HEK293 (cell line): ENCODE data around the gene RPL22.
A peak's percentile ranks its signal among the peaks of the same experiment; 100 is the strongest.

ENCODE experiments used
- CTCF ChIA-PET: fragments of 350-600 bp; formaldehyde crosslinking; extraction: SDS; loops from one replicate; lab custom pipeline; 2021; ENCODE audit warnings: antibody characterized with exemption; lab: Yijun Ruan, JAX
- POLR2A ChIA-PET: fragments of 300-600 bp; formaldehyde crosslinking; extraction: SDS; loops from one replicate; lab custom pipeline; 2020; ENCODE audit warnings: antibody characterized with exemption, inconsistent platforms; lab: Yijun Ruan, JAX
- H3K27ac ChIP-seq: fragments of 200-500 bp; sonication (Bioruptor generic); 2 replicates; pipeline ENCODE4 v1.5.1; 2014; ENCODE audit warnings: low read depth, low read length, control low read depth, inconsistent platforms; ENCODE audit errors: extremely low read depth
- H3K36me3 ChIP-seq, 2 experiments: fragments of 200-500 bp in 1 of 2; sonication (Bioruptor generic) in 1 of 2; 1 replicate in 1 of 2; 2 replicates in 1 of 2; pipeline ENCODE4 v1.5.1; 2014 to 2017; ENCODE audit warnings: inconsistent platforms in 2 of 2, low read length in 2 of 2; ENCODE audit not compliant: control insufficient read depth in 2 of 2, insufficient read depth in 1 of 2
- H3K4me1 ChIP-seq: fragments of 200-500 bp; sonication (Bioruptor generic); 2 replicates; pipeline ENCODE4 v1.5.1; 2014; ENCODE audit warnings: mild to moderate bottlenecking, low read length, inconsistent platforms; ENCODE audit not compliant: control insufficient read depth, insufficient read depth
- H3K4me3 ChIP-seq: 2 replicates; pipeline ENCODE4 v1.5.1; 2011; ENCODE audit warnings: low read depth, mild to moderate bottlenecking, control low read depth, low read length, moderate library complexity
- H3K9me3 ChIP-seq: fragments of 200-500 bp; sonication (Bioruptor generic); 2 replicates; pipeline ENCODE4 v1.5.1; 2014; ENCODE audit warnings: low read depth, low read length, inconsistent platforms; ENCODE audit not compliant: control insufficient read depth, insufficient read depth
- CTCF ChIP-seq: fragments of 450-650 bp; formaldehyde crosslinking; IDR thresholded peaks from 2 replicates; pipeline ENCODE4 v1.5.1; 2016; ENCODE audit warnings: missing biosample characterization, missing genetic modification characterization
- EGR2 ChIP-seq: fragments of 450-650 bp; formaldehyde crosslinking; IDR thresholded peaks from 2 replicates; pipeline ENCODE4 v1.5.1; 2016; ENCODE audit warnings: low read depth, missing biosample characterization, missing genetic modification characterization
- FEZF1 ChIP-seq: fragments of 450-650 bp; formaldehyde crosslinking; IDR thresholded peaks from 2 replicates; pipeline ENCODE4 v1.5.1; 2016; ENCODE audit warnings: missing biosample characterization, missing genetic modification characterization
- KLF1 ChIP-seq: fragments of 450-650 bp; formaldehyde crosslinking; IDR thresholded peaks from 2 replicates; pipeline ENCODE4 v1.5.1; 2016; ENCODE audit warnings: missing biosample characterization, missing genetic modification characterization
- KLF17 ChIP-seq: fragments of 450-650 bp; formaldehyde crosslinking; IDR thresholded peaks from 2 replicates; pipeline ENCODE4 v1.5.1; 2016; ENCODE audit warnings: missing biosample characterization, missing genetic modification characterization
- KLF8 ChIP-seq: fragments of 450-650 bp; formaldehyde crosslinking; IDR thresholded peaks from 2 replicates; pipeline ENCODE4 v1.5.1; 2016; ENCODE audit warnings: missing biosample characterization, missing genetic modification characterization
- MYNN ChIP-seq: fragments of 450-650 bp; formaldehyde crosslinking; IDR thresholded peaks from 2 replicates; pipeline ENCODE4 v1.5.1; 2016; ENCODE audit warnings: missing biosample characterization, missing genetic modification characterization, borderline replicate concordance
- OSR2 ChIP-seq: fragments of 450-650 bp; formaldehyde crosslinking; IDR thresholded peaks from 2 replicates; pipeline ENCODE4 v1.5.1; 2016; ENCODE audit warnings: missing biosample characterization, missing genetic modification characterization
- PRDM10 ChIP-seq: fragments of 450-650 bp; formaldehyde crosslinking; IDR thresholded peaks from 2 replicates; pipeline ENCODE4 v1.5.1; 2016; ENCODE audit warnings: missing biosample characterization, missing genetic modification characterization
- SETDB1 ChIP-seq: IDR thresholded peaks from one replicate; pipeline ENCODE4 v1.6.1; 2017; ENCODE audit warnings: mild to moderate bottlenecking, low read length, moderate library complexity, mixed read lengths; ENCODE audit not compliant: insufficient read length
- SP3 ChIP-seq: fragments of 450-650 bp; formaldehyde crosslinking; IDR thresholded peaks from 2 replicates; pipeline ENCODE4 v1.5.1; 2016; ENCODE audit warnings: missing biosample characterization, missing genetic modification characterization
- ZBTB17 ChIP-seq: fragments of 450-650 bp; formaldehyde crosslinking; IDR thresholded peaks from 2 replicates; pipeline ENCODE4 v1.5.1; 2016; ENCODE audit warnings: missing biosample characterization, missing genetic modification characterization
- ZBTB48 ChIP-seq: fragments of 450-650 bp; formaldehyde crosslinking; IDR thresholded peaks from 2 replicates; pipeline ENCODE4 v1.5.1; 2016; ENCODE audit warnings: missing biosample characterization, missing genetic modification characterization
- ZNF248 ChIP-seq: fragments of 450-650 bp; formaldehyde crosslinking; IDR thresholded peaks from 2 replicates; pipeline ENCODE4 v1.5.1; 2017; ENCODE audit warnings: missing biosample characterization, missing genetic modification characterization
- ZNF335 ChIP-seq: fragments of 450-650 bp; formaldehyde crosslinking; conservative IDR thresholded peaks from 2 replicates; pipeline ENCODE4 v1.5.1; 2016; ENCODE audit warnings: missing biosample characterization, missing genetic modification characterization
- ZNF354C ChIP-seq: fragments of 450-650 bp; formaldehyde crosslinking; IDR thresholded peaks from 2 replicates; pipeline ENCODE4 v1.5.1; 2016; ENCODE audit warnings: missing biosample characterization, missing genetic modification characterization, low read depth, borderline replicate concordance
- ZNF398 ChIP-seq: fragments of 450-650 bp; formaldehyde crosslinking; IDR thresholded peaks from 2 replicates; pipeline ENCODE4 v1.5.1; 2017; ENCODE audit warnings: missing biosample characterization, missing genetic modification characterization
- ZNF585B ChIP-seq: fragments of 450-650 bp; formaldehyde crosslinking; IDR thresholded peaks from 2 replicates; pipeline ENCODE4 v1.5.1; 2016; ENCODE audit warnings: missing biosample characterization, missing genetic modification characterization
- ZNF600 ChIP-seq: fragments of 450-650 bp; formaldehyde crosslinking; IDR thresholded peaks from 2 replicates; pipeline ENCODE4 v1.5.1; 2016; ENCODE audit warnings: missing biosample characterization, missing genetic modification characterization
- ZNF610 ChIP-seq: fragments of 450-650 bp; formaldehyde crosslinking; IDR thresholded peaks from 2 replicates; pipeline ENCODE4 v1.5.1; 2016; ENCODE audit warnings: missing biosample characterization, missing genetic modification characterization, borderline replicate concordance
- ZNF623 ChIP-seq: fragments of 450-650 bp; formaldehyde crosslinking; IDR thresholded peaks from 2 replicates; pipeline ENCODE4 v1.5.1; 2016; ENCODE audit warnings: missing biosample characterization, missing genetic modification characterization
- ZNF645 ChIP-seq: fragments of 450-650 bp; formaldehyde crosslinking; IDR thresholded peaks from 2 replicates; pipeline ENCODE4; 2016; ENCODE audit warnings: missing biosample characterization, missing genetic modification characterization
- ZNF692 ChIP-seq: fragments of 450-650 bp; formaldehyde crosslinking; IDR thresholded peaks from 2 replicates; pipeline ENCODE4 v1.5.1; 2016; ENCODE audit warnings: missing biosample characterization, missing genetic modification characterization
- ZNF747 ChIP-seq: fragments of 450-650 bp; formaldehyde crosslinking; IDR thresholded peaks from 2 replicates; pipeline ENCODE4 v1.5.1; 2016; ENCODE audit warnings: missing biosample characterization, missing genetic modification characterization
- ZSCAN16 ChIP-seq: fragments of 450-650 bp; formaldehyde crosslinking; IDR thresholded peaks from 2 replicates; pipeline ENCODE4 v1.5.1; 2016; ENCODE audit warnings: missing biosample characterization, missing genetic modification characterization
- ZXDB ChIP-seq: fragments of 450-650 bp; formaldehyde crosslinking; IDR thresholded peaks from 2 replicates; pipeline ENCODE4 v1.5.1; 2016; ENCODE audit warnings: missing biosample characterization, missing genetic modification characterization

The RPL22 gene

GRCh38 chr1:6148497-6149241, 50.7 kb downstream of the RPL22 start:
- Histone ChIP-seq H3K4me3 (0 out of 2 replicates have a peak overlapping the region, but pooled peaks have one; percentile 13), H3K36me3 (no peaks in the 10 kb centered on the region), H3K27ac (no peak overlapping the region; the same call in 1 of the 2 replicates), H3K4me1 (no peaks in the 10 kb centered on the region; the same call in 1 of the 2 replicates), H3K9me3 (no peaks in the 10 kb centered on the region)
- POLR2A ChIA-PET: interaction anchor here (0.6 to 0.9 kb wide), 3 partner anchors 9 to 49 kb away, joined by 3 to 10 read pairs (median 7); no protein-coding TSS in a partner anchor
- CTCF ChIA-PET: no interaction called here
- TF ChIP-seq SETDB1 (no peak), PRDM10 (tag by site-specific recombination) (peak; percentile 91), KLF8 (tag by site-specific recombination) (0 out of 2 replicates have a peak, but pooled peaks have one; percentile 7), ZNF623 (tag by site-specific recombination) (no peak), ZBTB17 (0 out of 2 replicates have a peak, but pooled peaks have one; percentile 13), ZNF585B (tag by site-specific recombination) (no peak), KLF17 (tag by site-specific recombination) (0 out of 2 replicates have a peak, but pooled peaks have one; percentile 40), ZNF692 (tag by site-specific recombination) (0 out of 2 replicates have a peak, but pooled peaks have one; percentile 13), ZNF600 (peak; percentile 84; the same call in 1 of the 2 replicates), ZNF248 (tag by site-specific recombination) (no peak), ZBTB48 (tag by site-specific recombination) (0 out of 2 replicates have a peak, but pooled peaks have one; percentile 39), ZNF398 (tag by site-specific recombination) (peak; percentile 70), ZSCAN16 (tag by site-specific recombination) (no peak), KLF1 (tag by site-specific recombination) (peak; percentile 84), SP3 (tag by site-specific recombination) (peak; percentile 81), ZNF335 (peak; percentile 31; the same call in 1 of the 2 replicates), ZNF645 (tag by site-specific recombination) (no peak), EGR2 (tag by site-specific recombination) (peak; percentile 96), ZNF610 (tag by site-specific recombination) (no peak), FEZF1 (tag by site-specific recombination) (no peak), ZXDB (tag by site-specific recombination) (no peak), ZNF354C (no peak), CTCF (tag by site-specific recombination) (peak; percentile 10; the same call in 1 of the 2 replicates), MYNN (tag by site-specific recombination) (no peak), ZNF747 (tag by site-specific recombination) (no peak), OSR2 (tag by site-specific recombination) (peak; percentile 67)
